Suprapubic skin (tissue), 3 donors: ENCODE results near the gene METRNL.

Experiments
- POLR2AphosphoS5 ChIP-seq, 3 donors: sonication (generic); formaldehyde crosslinking; IDR thresholded peaks; one replicate each; pipeline ENCODE4 v1.6.1; 2017; ENCODE audit warnings: antibody characterized with exemption in 3 of 3
- TF ChIP-seq, protein P1 (sequence below), 2 donors: fragments of 200-600 bp in 1 of 2; fragments of 450-650 bp in 1 of 2; sonication (generic) in 1 of 2; IDR thresholded peaks; one replicate each; pipeline ENCODE4 v1.5.1; 2016 to 2019; ENCODE audit warnings: antibody characterized with exemption in 2 of 2, mild to moderate bottlenecking in 1 of 2, moderate library complexity in 1 of 2

DNA sequence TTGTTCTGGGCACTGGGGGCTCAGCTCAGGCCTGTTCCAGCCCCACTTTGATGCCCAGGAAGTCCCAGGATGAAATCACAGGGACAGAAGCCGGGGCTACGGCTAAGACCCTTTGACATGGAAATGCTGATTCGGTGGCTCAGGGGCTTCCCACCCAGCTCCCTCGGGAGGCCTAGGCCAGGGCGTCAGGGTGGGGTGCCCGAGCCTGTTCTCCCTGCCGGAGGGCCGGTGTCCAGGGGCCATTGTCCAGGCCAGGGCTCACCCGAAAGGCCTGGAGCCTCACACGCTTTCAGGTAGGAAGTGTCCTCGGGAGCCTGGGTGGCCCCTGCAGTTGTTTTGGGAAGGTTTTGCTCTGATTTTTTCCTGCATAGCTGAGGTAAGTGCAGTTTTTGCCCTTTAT lies 34.0 kb downstream of the METRNL start:
- TF ChIP-seq, protein P1, sequence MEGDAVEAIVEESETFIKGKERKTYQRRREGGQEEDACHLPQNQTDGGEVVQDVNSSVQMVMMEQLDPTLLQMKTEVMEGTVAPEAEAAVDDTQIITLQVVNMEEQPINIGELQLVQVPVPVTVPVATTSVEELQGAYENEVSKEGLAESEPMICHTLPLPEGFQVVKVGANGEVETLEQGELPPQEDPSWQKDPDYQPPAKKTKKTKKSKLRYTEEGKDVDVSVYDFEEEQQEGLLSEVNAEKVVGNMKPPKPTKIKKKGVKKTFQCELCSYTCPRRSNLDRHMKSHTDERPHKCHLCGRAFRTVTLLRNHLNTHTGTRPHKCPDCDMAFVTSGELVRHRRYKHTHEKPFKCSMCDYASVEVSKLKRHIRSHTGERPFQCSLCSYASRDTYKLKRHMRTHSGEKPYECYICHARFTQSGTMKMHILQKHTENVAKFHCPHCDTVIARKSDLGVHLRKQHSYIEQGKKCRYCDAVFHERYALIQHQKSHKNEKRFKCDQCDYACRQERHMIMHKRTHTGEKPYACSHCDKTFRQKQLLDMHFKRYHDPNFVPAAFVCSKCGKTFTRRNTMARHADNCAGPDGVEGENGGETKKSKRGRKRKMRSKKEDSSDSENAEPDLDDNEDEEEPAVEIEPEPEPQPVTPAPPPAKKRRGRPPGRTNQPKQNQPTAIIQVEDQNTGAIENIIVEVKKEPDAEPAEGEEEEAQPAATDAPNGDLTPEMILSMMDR (IDR thresholded peaks at IDR 0.05): no peak
- no peak for TF ChIP-seq POLR2AphosphoS5 (IDR thresholded peaks at IDR 0.05)
